ENCODE data around the gene PRKAR2A.

- TF ChIP-seq, protein P1, sequence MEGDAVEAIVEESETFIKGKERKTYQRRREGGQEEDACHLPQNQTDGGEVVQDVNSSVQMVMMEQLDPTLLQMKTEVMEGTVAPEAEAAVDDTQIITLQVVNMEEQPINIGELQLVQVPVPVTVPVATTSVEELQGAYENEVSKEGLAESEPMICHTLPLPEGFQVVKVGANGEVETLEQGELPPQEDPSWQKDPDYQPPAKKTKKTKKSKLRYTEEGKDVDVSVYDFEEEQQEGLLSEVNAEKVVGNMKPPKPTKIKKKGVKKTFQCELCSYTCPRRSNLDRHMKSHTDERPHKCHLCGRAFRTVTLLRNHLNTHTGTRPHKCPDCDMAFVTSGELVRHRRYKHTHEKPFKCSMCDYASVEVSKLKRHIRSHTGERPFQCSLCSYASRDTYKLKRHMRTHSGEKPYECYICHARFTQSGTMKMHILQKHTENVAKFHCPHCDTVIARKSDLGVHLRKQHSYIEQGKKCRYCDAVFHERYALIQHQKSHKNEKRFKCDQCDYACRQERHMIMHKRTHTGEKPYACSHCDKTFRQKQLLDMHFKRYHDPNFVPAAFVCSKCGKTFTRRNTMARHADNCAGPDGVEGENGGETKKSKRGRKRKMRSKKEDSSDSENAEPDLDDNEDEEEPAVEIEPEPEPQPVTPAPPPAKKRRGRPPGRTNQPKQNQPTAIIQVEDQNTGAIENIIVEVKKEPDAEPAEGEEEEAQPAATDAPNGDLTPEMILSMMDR (IDR thresholded peaks at IDR 0.05): no peak
- no peak for TF ChIP-seq POLR2A (IDR thresholded peaks at IDR 0.05)
Measured at GRCh38 chr3:48715174-48715800, 132.4 kb downstream of the PRKAR2A start.
